ENCODE data around the gene STUB1.

STUB1 gene

DNA sequence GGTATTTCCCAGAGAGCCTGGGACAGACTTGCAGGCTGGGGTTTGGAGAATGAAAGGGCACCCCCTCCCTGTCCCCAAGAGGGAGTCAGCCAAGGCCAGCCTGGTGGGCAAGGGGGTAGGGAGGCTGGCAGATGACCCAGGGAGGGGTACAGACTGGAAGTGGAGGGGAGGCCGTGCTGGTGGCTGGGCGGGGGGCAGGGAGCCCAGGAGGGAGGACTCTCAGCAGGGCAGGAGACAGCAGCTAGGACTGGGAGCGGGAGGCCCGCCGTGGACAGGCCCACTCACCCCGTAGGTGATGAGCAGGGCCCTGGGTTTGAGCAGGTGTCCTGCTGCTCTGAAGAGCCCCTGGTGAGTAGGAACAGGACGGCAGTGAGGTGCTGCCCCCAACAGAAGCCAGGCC lies 45.2 kb upstream of the STUB1 start:
- TF ChIP-seq, protein P1, sequence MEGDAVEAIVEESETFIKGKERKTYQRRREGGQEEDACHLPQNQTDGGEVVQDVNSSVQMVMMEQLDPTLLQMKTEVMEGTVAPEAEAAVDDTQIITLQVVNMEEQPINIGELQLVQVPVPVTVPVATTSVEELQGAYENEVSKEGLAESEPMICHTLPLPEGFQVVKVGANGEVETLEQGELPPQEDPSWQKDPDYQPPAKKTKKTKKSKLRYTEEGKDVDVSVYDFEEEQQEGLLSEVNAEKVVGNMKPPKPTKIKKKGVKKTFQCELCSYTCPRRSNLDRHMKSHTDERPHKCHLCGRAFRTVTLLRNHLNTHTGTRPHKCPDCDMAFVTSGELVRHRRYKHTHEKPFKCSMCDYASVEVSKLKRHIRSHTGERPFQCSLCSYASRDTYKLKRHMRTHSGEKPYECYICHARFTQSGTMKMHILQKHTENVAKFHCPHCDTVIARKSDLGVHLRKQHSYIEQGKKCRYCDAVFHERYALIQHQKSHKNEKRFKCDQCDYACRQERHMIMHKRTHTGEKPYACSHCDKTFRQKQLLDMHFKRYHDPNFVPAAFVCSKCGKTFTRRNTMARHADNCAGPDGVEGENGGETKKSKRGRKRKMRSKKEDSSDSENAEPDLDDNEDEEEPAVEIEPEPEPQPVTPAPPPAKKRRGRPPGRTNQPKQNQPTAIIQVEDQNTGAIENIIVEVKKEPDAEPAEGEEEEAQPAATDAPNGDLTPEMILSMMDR (conservative IDR thresholded peaks at IDR 0.05; ENCODE audit: low read depth, low read length) = no peak
- DNase-seq (ENCODE audit: low read depth) = no peak
- no peak overlapping the region for H3K4me3 ChIP-seq (ENCODE audit: low read depth, low read length)

DNA sequence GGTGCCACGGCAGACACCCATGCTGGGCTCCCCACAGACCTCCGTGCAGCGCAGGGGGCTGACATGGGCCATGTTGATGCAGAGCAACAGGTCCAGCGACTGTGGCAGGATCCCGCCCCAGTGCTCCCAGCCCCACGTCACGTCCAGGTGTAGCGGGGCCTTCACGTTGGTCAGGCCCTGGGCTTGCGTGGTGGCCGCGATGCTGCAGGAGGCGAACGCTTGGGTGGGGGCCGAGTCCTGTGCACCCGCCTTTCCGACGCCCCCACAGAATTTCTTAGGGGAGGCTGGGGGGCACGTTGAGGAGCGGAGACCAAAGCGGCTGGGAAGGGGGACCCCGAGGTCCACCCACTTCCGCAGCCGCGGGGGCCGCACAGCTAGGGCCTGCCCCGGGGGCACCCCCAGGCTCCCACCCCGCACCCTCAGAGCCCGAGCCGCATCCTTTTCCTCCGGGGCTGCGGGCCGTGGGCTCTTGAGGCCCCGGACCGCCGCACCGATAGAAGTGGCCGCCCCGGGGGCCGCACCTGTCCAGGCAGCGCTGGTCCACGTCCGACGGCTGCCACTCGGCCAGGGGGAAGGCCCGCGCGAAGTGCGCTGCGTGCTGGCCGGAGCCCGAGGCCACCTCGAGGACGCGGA lies 44.5 kb upstream of the STUB1 start:
- DNase-seq (ENCODE audit: low read depth) = no peak
- TF ChIP-seq, protein P1 (conservative IDR thresholded peaks at IDR 0.05; ENCODE audit: low read depth, low read length) = no peak
- peak overlapping the region; percentile 87 for H3K4me3 ChIP-seq (ENCODE audit: low read depth, low read length)

DNA sequence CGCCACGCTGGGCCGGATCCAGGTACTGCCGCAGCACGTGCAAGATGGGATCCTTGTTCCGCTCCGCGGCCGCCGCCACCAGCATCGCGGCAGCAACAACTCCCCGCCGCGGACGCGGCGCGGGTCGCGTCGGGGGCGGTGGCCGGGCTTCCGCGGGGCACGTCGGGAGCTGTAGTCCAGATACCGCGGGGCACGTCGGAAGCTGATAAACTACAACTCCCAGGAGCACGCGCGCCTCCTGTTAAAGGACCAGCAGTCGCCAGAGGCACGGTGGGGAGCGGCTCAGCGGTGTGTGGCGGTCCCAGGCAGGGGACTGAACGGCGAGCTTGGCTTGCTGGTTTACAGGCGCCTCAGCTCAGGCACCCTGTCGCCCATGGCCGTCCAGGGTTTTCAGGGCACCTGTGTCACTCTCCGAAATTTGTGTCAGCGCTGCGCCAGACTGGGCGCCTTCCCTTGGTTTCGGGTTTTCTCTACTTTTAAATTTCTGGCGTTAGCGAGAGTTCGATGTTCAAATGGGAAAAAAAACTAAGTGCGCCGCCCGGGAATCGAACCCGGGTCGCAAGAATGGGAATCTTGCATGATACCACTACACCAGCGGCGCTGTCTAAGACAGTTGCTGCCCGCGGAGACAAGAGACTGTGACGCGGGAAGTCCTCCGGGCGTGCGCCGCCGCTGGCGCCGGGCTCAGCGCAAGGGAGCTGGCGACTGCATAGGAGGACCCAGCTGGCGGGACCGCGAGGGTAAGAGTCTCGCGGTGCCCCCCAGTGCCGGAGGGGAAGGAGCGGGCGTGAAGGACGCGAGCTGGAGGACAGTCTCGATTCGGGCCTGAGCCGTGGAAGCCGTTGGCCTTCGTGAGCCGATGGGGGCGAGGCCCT lies 43.8 kb upstream of the STUB1 start, which contains the start of gene METTL26:
TSS of gene METTL26 (minus strand) at position 100 of the 875 bp plus-strand sequence. CDS start at position 85, 15 bp downstream.
- peak; percentile 95 for DNase-seq (ENCODE audit: low read depth)

DNA sequence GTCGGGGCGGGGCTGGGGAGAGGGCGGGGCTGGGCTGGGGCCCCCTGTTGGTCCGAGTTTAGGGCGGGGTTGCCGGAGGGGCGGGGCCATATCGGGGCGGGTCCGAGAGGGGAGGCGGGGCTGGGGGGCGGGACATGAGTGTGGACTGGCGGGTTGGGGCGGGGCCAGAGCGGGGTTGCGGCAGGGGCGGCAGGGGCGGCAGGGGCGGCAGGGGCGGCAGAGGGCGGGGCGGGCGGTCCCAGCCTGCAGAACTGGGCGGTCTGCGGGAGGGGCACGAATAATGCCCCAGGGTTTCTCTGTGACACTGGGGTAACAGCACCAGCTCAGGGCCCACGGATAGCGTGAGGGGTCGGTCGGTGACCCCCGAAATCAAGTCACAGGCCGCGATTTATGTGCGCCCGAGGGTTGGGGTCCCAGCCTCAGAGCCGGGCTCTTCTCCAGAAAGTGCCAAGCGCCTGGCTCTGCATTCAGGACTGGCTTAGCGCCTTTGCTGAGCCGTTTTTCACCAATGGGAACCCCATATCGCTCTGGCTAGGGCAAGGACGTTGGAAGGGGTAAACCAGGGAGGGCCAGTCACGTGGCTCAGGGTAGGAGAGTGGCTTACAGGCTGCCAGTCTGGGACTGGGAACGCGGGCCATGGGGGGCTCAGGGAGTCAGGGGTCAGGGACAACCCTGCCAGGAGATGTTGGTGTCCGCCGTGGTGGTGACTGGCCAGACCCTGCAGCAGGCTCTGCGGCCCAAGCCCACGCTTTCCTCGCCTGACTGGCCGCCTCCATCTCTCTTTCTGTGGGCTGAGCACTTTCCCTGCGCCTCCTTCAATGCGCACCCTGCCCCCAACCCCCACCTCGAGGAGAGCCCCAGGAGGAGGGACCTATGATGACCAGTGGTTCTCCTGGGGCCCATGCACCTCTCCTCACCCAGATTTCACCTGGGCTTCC lies 42.9 kb upstream of the STUB1 start:
- DNase-seq (ENCODE audit: low read depth) = peak; percentile 92
- H3K4me3 ChIP-seq (ENCODE audit: low read depth, low read length) = peak overlapping the region; percentile 87
- TF ChIP-seq, protein P1 (conservative IDR thresholded peaks at IDR 0.05; ENCODE audit: low read depth, low read length) = no peak

More for the DNA sequence above, 43.8 kb upstream of the STUB1 start, which contains the start of gene METTL26:
- peak within 1 kb of the TSS; percentile 87 for H3K4me3 ChIP-seq (ENCODE audit: low read depth, low read length)
- TF ChIP-seq, protein P1 (conservative IDR thresholded peaks at IDR 0.05; ENCODE audit: low read depth, low read length) = no peak

DNA sequence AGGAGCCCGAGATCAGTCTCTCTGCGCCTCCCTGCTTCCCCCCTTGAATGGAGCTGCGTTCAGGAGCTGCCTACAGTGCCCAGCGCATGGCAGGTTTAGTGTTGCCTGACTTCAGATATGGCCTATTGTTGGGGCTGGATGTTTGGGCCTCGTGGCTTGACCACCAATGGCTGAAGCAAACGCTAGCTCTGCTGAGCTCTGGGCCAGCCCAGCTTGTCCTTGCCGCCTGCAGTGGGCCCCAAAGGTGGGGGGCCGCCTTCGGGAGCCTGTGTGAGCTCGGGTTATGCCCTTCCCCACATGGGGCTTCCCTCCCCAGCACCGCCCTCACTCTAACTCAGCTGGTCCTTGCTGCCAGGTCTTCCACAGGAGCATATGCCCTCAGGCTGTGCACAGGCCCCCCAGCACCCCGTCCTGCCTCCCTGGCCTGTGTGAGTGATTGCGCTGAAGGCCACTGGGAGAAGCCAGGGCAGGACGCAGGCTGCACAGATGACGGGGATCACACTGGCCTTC lies 42.1 kb upstream of the STUB1 start:
- H3K4me3 ChIP-seq (ENCODE audit: low read depth, low read length) = no peak overlapping the region
- DNase-seq (ENCODE audit: low read depth) = no peak
- TF ChIP-seq, protein P1 (conservative IDR thresholded peaks at IDR 0.05; ENCODE audit: low read depth, low read length) = no peak

DNA sequence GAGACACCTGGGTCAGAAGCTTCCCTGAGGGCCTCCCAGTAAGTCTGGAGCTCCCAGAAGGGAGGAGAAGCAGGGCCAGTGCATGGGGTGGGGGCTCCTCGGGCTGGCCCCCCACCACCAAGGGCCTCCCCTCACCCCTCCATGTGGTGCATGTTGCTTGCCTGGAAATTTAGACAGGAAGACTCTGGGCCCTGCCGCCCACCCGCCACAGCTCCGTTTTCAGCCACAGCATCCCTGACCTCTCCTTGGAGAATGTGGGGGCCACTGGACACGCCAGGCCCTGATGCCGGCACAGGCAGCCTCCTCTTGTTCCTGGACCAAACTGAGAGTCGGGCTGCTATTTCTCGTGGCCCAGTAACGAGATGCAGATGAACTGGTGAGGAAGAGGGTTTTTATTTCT lies 41.4 kb upstream of the STUB1 start:
- H3K4me3 ChIP-seq (ENCODE audit: low read depth, low read length) = no peak overlapping the region
- no peak for DNase-seq (ENCODE audit: low read depth)
- TF ChIP-seq, protein P1 (conservative IDR thresholded peaks at IDR 0.05; ENCODE audit: low read depth, low read length) = no peak
